Stimulated activated naive CD8-positive, alpha-beta T cell treated with anti-CD3 and anti-CD28 coated beads, Interleukin-15, amount 100 ng/mL, for 72 hours (primary cell): ENCODE measurements around the gene PRICKLE4.

Experiments
- ATAC-seq: fragments of 150-1000 bp; cut with Tn5 transposase; 2 replicates; pipeline ENCODE4 v1.10.0; 2021; ENCODE audit warnings: mild to moderate bottlenecking, moderate library complexity
- DNase-seq, 2 donors: peaks; one replicate each; pipeline ENCODE4 v3.0.0; 2021 to 2022
- H3K27ac Mint-ChIP-seq, 2 donors: one replicate each; pipeline ENCODE4 v1.8.0; 2022; ENCODE audit warnings: mild to moderate bottlenecking in 2 of 2, mixed read lengths in 2 of 2, moderate library complexity in 2 of 2
- H3K27me3 Mint-ChIP-seq: one replicate; pipeline ENCODE4 v1.8.0; 2022; ENCODE audit warnings: mixed read lengths
- H3K4me1 Mint-ChIP-seq: one replicate; pipeline ENCODE4 v1.8.0; 2022; ENCODE audit warnings: mild to moderate bottlenecking, mixed read lengths
- H3K4me3 Mint-ChIP-seq, 2 donors: one replicate each; pipeline ENCODE4 v1.8.0; 2022; ENCODE audit warnings: mild to moderate bottlenecking in 2 of 2, mixed read lengths in 2 of 2, moderate library complexity in 1 of 2
- H3K9me3 Mint-ChIP-seq, 2 donors: one replicate each; pipeline ENCODE4 v1.8.0; 2022; ENCODE audit warnings: mixed read lengths in 2 of 2

PRICKLE4 gene

GRCh38 chr6:41779336-41779735, 1.2 kb upstream of the PRICKLE4 start:
- no peak for ATAC-seq
- Mint-ChIP-seq H3K4me1 (peaks cover 25% of the 10 kb centered on the region), H3K27ac (peak overlapping the region; percentile 57 to 94), H3K4me3 (peak overlapping the region; percentile 86), H3K27me3 (peaks cover 10% of the 10 kb centered on the region), H3K9me3 (no peaks in the 10 kb centered on the region)
- DNase-seq = no peak

- peak within 1 kb of the TSS; percentile 92 to 94 for H3K4me3 Mint-ChIP-seq
- H3K4me1 Mint-ChIP-seq = peaks cover 25% of the 10 kb centered on the region
- H3K27me3 Mint-ChIP-seq = peaks cover 10% of the 10 kb centered on the region
- peak within 1 kb of the TSS; percentile 57 to 94 for H3K27ac Mint-ChIP-seq
- ATAC-seq = peak; percentile 95
- DNase-seq = peak; percentile 99
- H3K9me3 Mint-ChIP-seq = no peaks in the 10 kb centered on the region
These were observed 613 bp upstream of the PRICKLE4 start, which contains the start of gene FRS3 for GRCh38 chr6:41779788-41780550. Gene FRS3, minus strand, starts transcription at chr6:41779900. Its CDS starts 2,913 bp downstream, at chr6:41776987.

GRCh38 chr6:41781366-41781730, 766 bp downstream of the PRICKLE4 start:
- Mint-ChIP-seq H3K27ac (no peak overlapping the region), H3K9me3 (no peaks in the 10 kb centered on the region), H3K4me3 (peak overlapping the region; percentile 60 to 75), H3K27me3 (peaks cover 10% of the 10 kb centered on the region), H3K4me1 (peaks cover 33% of the 10 kb centered on the region)
- DNase-seq = no peak
- ATAC-seq = no peak

- Mint-ChIP-seq H3K9me3 (no peaks in the 10 kb centered on the region), H3K4me1 (peaks cover 32% of the 10 kb centered on the region), H3K4me3 (no peak overlapping the region), H3K27me3 (peaks cover 10% of the 10 kb centered on the region), H3K27ac (peak overlapping the region in 1 of 2 donors; percentile 0)
- DNase-seq (no peak), ATAC-seq (no peak)
These were observed 2.7 kb downstream of the PRICKLE4 start for GRCh38 chr6:41783106-41783780.

- DNase-seq = no peak
- Mint-ChIP-seq H3K27me3 (peaks cover 10% of the 10 kb centered on the region), H3K9me3 (no peaks in the 10 kb centered on the region), H3K4me3 (no peak overlapping the region), H3K4me1 (peaks cover 30% of the 10 kb centered on the region), H3K27ac (no peak overlapping the region)
- ATAC-seq = no peak
These were observed 4.1 kb downstream of the PRICKLE4 start for GRCh38 chr6:41784581-41785171.

- Mint-ChIP-seq H3K27me3 (peaks cover 10% of the 10 kb centered on the region), H3K4me1 (peaks cover 36% of the 10 kb centered on the region), H3K4me3 (peak overlapping the region in 1 of 2 donors; percentile 94), H3K9me3 (no peaks in the 10 kb centered on the region), H3K27ac (no peak overlapping the region)
- no peak for DNase-seq
- ATAC-seq = no peak
These were observed 4.7 kb downstream of the PRICKLE4 start for GRCh38 chr6:41785254-41785653.

- Mint-ChIP-seq H3K27me3 (peaks cover 8% of the 10 kb centered on the region), H3K9me3 (no peaks in the 10 kb centered on the region), H3K27ac (peak overlapping the region; percentile 46 to 98), H3K4me1 (peaks cover 36% of the 10 kb centered on the region), H3K4me3 (peak overlapping the region; percentile 94)
- no peak for ATAC-seq
- DNase-seq = no peak
These were observed 5.3 kb downstream of the PRICKLE4 start for GRCh38 chr6:41785689-41786450.

GRCh38 chr6:41786451-41787218, 6.1 kb downstream of the PRICKLE4 start:
- Mint-ChIP-seq H3K27me3 (peaks cover under 1% of the 10 kb centered on the region), H3K4me3 (peak overlapping the region; percentile 94), H3K4me1 (peaks cover 29% of the 10 kb centered on the region), H3K9me3 (no peaks in the 10 kb centered on the region), H3K27ac (peak overlapping the region; percentile 98 to 99)
- DNase-seq (peak; percentile 87 to 90), ATAC-seq (peak; percentile 82)

GRCh38 chr6:41787219-41787917, 6.8 kb downstream of the PRICKLE4 start, which contains the start of gene TOMM6:
Gene TOMM6, plus strand, starts transcription at chr6:41787694. Its CDS starts 4 bp downstream, at chr6:41787698.
- Mint-ChIP-seq H3K4me3 (peak within 1 kb of the TSS; percentile 94), H3K27ac (peak within 1 kb of the TSS; percentile 98 to 99), H3K4me1 (peaks cover 31% of the 10 kb centered on the region), H3K9me3 (no peaks in the 10 kb centered on the region), H3K27me3 (no peaks in the 10 kb centered on the region)
- peak; percentile 96 to 97 for DNase-seq
- ATAC-seq = peak; percentile 89

- Mint-ChIP-seq H3K4me1 (peaks cover 31% of the 10 kb centered on the region), H3K9me3 (no peaks in the 10 kb centered on the region), H3K27ac (peak overlapping the region; percentile 24 to 89), H3K27me3 (no peaks in the 10 kb centered on the region), H3K4me3 (peak overlapping the region; percentile 94)
- ATAC-seq = no peak
- no peak for DNase-seq
These were observed 8.8 kb downstream of the PRICKLE4 start for GRCh38 chr6:41789390-41789724.

- H3K4me3 Mint-ChIP-seq = no peak overlapping the region
- H3K4me1 Mint-ChIP-seq = peaks cover 31% of the 10 kb centered on the region
- ATAC-seq (no peak), DNase-seq (no peak)
- no peaks in the 10 kb centered on the region for H3K9me3 Mint-ChIP-seq
- H3K27ac Mint-ChIP-seq = peak overlapping the region in 1 of 2 donors; percentile 27
- no peaks in the 10 kb centered on the region for H3K27me3 Mint-ChIP-seq
These were observed 9.5 kb downstream of the PRICKLE4 start for GRCh38 chr6:41790045-41790444.

GRCh38 chr6:41791305-41791704, 10.7 kb downstream of the PRICKLE4 start:
- H3K9me3 Mint-ChIP-seq = no peaks in the 10 kb centered on the region
- no peak overlapping the region for H3K4me3 Mint-ChIP-seq
- no peak for ATAC-seq
- no peak overlapping the region for H3K27ac Mint-ChIP-seq
- peaks cover 23% of the 10 kb centered on the region for H3K4me1 Mint-ChIP-seq
- no peak for DNase-seq
- H3K27me3 Mint-ChIP-seq = no peaks in the 10 kb centered on the region

GRCh38 chr6:41791984-41792383, 11.4 kb downstream of the PRICKLE4 start:
- no peak overlapping the region for H3K27ac Mint-ChIP-seq
- DNase-seq (no peak), ATAC-seq (no peak)
- H3K27me3 Mint-ChIP-seq = no peaks in the 10 kb centered on the region
- peaks cover 23% of the 10 kb centered on the region for H3K4me1 Mint-ChIP-seq
- no peak overlapping the region for H3K4me3 Mint-ChIP-seq
- no peaks in the 10 kb centered on the region for H3K9me3 Mint-ChIP-seq

- DNase-seq (no peak), ATAC-seq (no peak)
- Mint-ChIP-seq H3K27ac (no peak overlapping the region), H3K27me3 (no peaks in the 10 kb centered on the region), H3K4me1 (peaks cover 4% of the 10 kb centered on the region), H3K4me3 (no peak overlapping the region), H3K9me3 (no peaks in the 10 kb centered on the region)
These were observed 15.9 kb downstream of the PRICKLE4 start for GRCh38 chr6:41796474-41796873.
